Activated naive CD4-positive, alpha-beta T cell treated with Interleukin-2 at 50 U/mL for 16 hours (primary cell): Measurements from ENCODE around the gene OLFM1.
A peak's percentile ranks its signal among the peaks of the same experiment; 100 is the strongest.
"Not testable (repeated sequence)": the region's sequence is repeated elsewhere in the genome, so short reads cannot be mapped to it uniquely, and the experiment has no call there.

Source experiments
- DNase-seq: peaks from one replicate; pipeline ENCODE4 v3.0.0-alpha.2; 2020

OLFM1 gene

GRCh38 chr9:135108831-135109510, 21.5 kb downstream of the OLFM1 start:
- no peak for DNase-seq

- no peak for DNase-seq
Measured at GRCh38 chr9:135109650-135110049, 22.2 kb downstream of the OLFM1 start.

DNA sequence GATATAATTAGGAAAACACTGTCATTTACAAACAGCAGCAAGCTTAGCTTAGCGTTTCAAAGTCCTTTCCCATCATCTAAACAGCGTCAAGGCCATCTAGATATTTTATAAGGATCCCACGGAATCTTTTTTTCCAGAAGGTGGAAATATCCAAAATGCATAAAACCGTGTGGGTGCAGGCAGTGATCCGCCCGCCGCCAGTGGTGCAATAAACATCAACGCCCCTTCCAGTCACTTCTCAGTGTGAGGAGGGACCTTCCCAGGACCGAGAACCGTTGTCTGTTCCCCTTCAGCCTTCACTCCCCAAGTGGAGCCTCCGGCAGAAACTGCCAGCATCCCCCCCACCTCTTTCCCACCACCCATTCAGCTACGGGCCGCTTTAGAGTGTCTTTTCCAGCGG, 22.9 kb downstream of the OLFM1 start:
- DNase-seq, result no peak

DNA sequence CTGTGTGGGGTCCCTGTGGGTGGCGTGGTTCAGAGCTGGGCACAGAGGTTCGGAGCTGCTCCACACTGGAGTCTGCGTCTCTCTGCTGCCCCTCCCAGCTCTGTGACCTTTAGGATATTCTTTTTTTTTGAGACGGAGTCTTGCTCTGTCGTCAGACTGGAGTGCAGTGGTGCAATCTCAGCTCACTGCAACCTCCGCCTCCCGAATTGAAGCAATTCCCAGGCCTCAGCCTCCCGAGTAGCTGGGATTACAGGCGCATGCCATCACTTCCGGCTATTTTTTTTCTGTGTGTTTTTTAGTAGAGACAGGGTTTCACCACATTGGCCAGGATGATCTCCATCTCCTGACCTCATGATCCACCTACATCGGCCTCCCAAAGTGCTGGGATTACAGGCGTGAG, 24.1 kb downstream of the OLFM1 start:
- DNase-seq, result not testable (repeated sequence)

DNA sequence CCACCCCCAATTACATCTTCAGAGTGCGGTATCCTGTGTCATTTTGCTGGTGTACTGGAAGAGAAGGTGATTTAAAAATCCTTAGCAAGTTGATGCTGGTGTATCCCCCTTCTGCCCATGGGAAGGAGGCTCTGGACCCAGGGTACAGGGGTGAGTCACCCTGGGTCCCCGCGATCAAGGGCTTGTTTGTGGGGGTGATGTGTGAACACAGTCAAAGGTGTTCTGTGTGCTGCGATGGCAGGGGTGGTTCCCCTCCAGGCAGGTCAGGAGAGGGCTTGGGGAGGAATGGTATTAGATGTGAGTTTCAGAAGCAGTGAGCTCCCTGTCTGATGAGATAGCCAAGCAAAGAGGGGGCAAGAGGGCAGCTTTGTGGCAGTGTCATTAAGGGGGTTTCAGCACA, 28.9 kb downstream of the OLFM1 start:
- DNase-seq, result no peak

- no peak for DNase-seq
Measured at GRCh38 chr9:135116881-135117280, 29.4 kb downstream of the OLFM1 start.

GRCh38 chr9:135117281-135117680, 29.8 kb downstream of the OLFM1 start:
- no peak for DNase-seq

GRCh38 chr9:135119496-135120064, 32.1 kb downstream of the OLFM1 start:
- no peak for DNase-seq

GRCh38 chr9:135120249-135120648, 32.8 kb downstream of the OLFM1 start:
- DNase-seq, result no peak

GRCh38 chr9:135122316-135122715, 34.8 kb downstream of the OLFM1 start:
- DNase-seq, result no peak

DNA sequence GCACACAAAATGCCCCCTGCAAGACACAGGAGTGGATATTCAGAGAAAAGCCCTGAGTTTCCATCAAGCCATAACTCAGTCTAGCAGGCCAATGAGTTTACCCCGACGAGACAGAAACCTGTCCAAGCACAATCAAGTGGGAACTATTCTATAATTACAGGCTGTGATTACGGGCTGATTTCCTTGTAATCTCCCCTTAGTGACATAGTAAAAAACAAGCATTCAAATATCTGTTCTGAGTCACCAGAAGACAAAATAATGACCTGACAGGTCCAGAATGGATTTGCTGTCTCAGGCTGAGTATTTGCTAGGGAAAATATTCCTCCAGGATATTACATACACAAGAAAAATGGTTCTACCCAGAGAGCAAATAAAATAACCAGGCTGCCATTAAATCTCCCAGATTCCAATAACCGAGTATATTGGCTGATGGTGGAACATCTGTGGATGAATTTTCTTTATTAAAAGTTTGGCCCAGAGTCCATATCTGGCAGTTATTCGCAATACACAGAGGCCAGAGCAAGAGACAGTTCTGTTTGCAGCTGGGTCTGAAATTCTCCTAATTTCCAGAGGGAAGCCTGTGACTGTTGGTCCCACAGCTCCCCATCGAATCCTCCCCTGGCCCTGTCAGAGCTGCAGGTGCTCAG, 35.8 kb downstream of the OLFM1 start:
- DNase-seq, result no peak

DNA sequence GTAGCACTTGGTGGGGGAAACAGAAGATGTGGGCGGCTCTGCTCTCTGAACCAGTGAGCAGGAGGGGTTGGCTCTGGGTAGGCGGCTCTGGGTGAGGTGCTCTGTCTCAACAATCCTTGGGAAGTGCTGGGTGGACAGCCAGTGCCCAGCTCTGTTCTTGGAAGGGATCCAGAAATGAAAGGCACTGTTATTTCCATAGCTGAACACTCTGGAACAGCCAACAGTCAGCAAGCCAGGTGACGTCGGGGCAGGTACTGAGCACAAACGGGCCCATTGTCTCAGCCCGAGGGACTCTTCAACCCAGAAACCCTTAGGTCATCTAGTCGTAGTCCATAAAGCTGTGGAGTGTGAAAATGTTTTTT, 36.3 kb downstream of the OLFM1 start:
- no peak for DNase-seq

DNA sequence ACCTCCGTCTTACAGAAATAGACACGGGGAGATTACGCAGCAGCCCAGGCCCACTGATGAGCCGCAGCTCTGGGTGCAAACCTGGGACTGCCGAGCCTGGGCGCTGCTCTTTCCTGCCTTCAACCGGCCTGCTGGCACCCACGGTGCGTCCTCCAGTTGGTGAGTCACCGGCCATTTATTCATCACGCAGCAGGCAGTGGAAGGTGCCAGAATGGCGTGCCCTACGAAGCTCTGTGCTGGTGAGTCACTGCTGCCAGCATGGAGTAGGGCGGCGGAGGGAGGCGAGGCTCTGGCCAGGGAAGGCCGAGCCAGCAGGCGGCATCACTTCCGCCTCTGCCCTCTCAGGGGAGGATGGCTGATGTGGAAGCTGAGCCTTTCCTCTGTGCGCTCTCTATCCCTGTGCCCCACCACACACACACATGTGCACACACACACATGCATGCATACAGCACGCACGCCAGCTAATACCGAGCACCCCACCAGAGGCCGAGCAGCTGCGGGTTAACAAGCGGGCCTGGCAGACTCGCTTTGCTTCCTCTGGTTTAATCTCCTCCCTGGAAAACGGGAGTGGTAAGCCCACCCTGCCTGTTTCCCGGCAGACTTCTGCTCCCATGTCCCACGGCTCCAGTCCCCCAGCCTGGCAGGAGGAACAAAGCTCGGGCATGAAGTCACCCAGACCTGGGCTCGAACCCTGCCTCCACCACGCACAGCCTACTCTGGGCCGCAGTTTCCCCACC, 39.2 kb downstream of the OLFM1 start:
- no peak for DNase-seq

- DNase-seq, result no peak
Measured at GRCh38 chr9:135127718-135128670, 40.5 kb downstream of the OLFM1 start.

DNA sequence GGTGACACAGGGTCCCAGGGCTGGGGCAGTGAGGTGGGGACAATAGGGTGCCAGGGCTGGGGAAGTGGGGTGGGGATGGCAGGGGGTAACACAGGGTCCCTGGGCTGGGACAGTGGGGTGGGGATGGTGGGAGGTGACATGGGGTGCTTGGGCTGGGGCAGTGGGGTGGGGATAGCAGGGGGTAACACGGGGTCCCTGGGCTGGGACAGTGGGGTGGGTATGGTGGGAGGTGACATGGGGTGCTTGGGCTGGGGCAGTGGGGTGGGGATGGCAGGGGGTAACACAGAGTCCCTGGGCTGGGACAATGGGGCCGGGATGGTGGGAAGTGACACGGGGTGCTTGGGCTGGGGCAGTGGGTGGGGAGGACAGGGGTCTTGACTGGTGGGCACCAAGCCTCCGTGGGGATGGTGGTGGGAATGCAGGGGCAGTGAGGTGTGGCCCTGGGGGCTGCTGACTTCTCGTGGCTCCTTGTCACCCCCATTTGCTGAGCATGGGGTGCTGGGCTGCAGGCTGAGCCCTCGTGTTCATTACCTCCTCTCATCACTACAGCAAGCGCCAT, 41.7 kb downstream of the OLFM1 start:
- no peak for DNase-seq

DNA sequence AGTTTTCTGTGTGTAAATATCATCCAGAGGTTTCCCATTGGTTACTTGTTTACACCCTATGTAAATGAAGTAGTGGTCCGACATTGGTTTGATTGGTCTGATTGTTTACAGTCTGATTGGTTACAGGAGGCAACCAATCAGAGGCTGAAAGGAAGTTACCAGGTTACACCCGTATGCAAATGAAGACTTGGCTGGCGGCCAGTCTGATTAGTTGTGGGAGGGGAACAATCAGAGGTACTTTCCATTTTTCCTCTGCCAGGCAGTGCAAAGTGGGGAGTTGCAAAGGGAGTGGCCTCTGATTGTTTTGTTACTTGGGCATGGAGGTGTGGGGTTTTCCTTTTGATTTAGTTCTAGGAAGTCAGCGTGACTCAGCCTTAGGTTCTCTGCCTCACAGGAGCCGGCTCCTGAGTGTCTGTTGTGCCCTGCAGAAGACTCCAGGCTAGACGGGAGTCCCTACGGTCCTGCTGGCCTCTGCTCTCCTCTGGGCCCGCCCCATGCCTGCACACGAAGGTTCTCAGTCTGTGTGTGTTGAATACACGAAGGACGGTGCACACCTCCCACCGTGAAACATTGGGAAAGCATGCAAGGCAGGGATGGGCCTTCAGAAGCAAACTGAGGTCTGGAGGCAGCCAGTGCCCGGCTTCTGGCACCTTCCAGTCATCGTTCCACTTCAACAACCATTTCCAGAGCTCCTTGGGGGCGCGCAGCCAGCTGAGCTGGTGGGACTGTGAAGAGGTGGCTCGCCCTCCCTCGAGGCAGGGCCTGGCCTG, 42.9 kb downstream of the OLFM1 start:
- peak; percentile 21 for DNase-seq

DNA sequence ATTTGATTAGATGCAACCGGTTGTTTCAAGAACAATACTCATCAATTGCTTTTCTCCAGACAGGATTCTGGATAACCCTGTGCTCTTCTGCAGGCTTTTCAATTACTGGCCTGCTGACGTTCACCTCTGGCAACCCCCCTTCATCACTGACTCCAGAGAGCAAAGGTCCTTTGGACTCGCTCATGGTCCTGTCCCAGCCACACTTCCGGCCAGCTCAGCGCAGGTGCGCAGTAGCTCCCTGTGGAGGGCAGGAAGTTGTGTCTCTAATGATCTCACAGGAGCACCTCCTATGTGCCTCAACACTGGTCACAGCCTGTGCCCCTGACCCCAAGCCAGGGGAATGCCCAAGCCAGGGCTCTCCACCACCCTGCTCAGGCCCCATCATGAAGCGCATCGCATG, 44.0 kb downstream of the OLFM1 start:
- no peak for DNase-seq

- no peak for DNase-seq
Measured at GRCh38 chr9:135132008-135132407, 44.5 kb downstream of the OLFM1 start.

DNA sequence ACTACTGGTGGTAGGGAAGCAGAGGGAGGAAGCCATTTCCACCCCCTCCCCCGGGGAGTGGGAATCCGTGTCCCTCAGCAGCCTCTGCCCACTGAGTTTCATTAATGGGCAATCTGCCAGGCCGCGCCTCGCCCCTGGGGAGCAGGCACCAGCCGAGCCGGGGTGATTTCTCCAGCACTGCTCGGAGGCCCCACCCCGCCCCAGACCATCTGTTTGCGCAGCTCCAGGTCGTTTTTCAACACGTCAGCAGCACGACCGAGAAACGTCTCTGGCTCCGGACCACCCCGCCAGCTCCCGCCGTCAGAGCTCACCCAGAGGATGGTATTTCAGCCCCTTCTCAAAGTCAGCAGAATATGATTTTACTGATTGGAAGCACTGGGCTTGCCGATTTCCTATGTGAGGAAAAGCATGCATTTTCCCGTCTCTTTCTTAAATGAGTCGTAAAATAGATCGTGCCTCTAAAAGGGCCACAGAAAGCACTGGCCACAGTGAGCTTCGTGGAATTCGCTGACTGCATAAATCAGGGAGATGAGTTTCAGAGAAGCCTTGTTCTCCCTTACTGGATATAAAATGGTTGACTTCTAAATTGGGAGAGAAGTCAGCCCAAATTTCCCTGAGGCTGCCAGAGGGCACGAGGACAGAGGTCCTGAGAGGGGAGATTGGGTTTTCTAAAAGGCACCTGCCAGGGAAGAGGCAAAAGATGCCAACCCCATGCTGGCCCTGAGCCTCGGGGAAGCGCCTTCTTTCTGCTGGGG, 47.0 kb downstream of the OLFM1 start:
- no peak for DNase-seq

GRCh38 chr9:135135171-135135928, 47.9 kb downstream of the OLFM1 start:
- no peak for DNase-seq
